ENCODE results near the gene PBOV1. TPM values are rescaled to one million over a fixed set of nuclear protein-coding genes. Genes with fewer than 3 reads are reported as not detected.

The PBOV1 gene
- total RNA-seq, result not detected
- long read RNA-seq, result 0 reads

DNA sequence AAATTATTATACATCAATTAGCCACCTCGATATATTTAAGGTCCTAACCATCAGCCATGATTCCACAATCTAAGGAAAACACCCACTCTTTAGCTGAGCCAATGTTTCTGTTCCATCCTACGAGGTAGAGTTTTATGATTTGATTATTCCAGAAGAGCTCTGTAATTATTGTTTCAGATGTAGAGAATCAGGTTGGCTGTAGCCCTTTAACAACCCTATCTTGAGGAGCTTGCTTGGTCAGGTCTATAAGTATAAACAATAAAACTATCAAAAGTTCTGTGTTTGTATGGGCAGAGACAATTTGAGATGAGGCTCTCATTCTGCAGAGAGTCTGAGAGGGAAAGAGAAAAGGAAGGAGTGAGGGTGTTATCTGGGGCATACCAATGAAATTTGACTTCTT, at the start of gene PBOV1:
PBOV1 (minus strand) TSS at position 43 of the 400 bp plus-strand sequence. CDS start 96 bp downstream, outside the sequence.
- ATAC-seq (no peak), DNase-seq (ENCODE audit: missing footprints) (no peak)
- intact Hi-C loops (cut with DNase I), result no loop called here

DNA sequence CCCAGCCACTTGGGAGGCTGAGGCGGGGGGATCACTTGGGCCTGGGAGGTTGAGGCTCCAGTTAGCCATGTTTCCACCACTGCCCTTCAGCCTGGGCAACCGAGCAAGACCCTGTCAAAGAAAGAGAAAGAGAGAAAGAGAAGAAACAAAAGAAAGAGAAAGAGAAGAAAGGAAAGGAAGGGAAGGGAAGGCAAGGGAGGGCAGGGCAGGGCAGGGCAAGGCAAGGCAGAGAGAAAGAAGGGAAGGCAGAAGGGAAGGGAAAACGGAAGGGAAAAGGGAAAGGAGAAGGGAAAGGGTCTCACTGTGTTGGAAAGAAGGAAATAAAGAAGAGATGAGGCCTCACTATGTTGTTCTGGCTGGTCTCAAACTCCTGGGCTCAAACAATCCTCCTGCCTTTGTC, 47.8 kb upstream of the PBOV1 start:
- intact Hi-C loops (cut with DNase I), result no loop called here
- DNase-seq (ENCODE audit: missing footprints) (no peak), ATAC-seq (no peak)

DNA sequence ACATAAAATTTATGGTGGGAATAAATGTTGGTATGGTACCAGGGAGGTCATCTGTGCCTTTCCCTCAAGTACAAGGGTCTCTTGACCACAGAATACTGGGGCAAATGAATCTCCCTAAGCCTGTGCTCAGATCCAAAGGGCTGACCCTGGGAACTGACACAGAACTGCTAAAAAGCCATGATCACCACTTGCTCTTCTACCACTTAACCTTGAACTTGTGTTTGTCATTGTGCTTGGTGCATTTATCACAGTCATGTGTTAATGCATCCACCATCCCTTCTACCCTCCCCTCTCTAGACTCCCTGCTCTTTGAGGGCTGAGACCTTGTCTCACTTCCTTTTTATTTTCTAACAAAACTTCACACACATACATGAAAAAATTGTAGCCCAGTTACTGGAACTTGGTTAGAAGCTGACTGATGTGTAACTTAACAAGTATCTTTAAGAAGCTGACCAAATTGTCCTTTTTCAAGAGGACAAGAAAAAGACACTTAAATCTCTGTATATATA, 46.1 kb upstream of the PBOV1 start:
- DNase-seq (ENCODE audit: missing footprints) (no peak), ATAC-seq (no peak)
- intact Hi-C loops (cut with DNase I), result no loop called here

DNA sequence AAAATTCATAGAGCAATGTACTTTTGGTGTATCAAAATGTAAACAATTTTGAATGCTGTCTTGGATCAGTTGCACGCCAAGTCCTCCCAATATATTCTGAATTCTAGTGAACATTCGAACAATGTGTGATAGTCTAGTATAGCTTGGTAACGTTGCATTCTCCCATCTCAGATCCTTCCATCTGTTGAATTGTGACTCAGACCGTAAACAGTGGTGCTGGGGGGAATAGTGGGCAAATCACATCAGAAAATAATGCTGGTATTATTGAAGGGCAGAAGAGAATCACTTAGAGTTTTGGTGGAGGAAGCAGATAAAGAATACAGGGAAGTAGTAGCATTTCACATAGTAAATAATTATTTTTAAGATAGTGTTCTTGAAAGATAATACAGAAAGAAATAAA, 45.7 kb upstream of the PBOV1 start:
- no peak for ATAC-seq
- intact Hi-C loops (cut with DNase I), result no loop called here
- DNase-seq (ENCODE audit: missing footprints), result no peak

DNA sequence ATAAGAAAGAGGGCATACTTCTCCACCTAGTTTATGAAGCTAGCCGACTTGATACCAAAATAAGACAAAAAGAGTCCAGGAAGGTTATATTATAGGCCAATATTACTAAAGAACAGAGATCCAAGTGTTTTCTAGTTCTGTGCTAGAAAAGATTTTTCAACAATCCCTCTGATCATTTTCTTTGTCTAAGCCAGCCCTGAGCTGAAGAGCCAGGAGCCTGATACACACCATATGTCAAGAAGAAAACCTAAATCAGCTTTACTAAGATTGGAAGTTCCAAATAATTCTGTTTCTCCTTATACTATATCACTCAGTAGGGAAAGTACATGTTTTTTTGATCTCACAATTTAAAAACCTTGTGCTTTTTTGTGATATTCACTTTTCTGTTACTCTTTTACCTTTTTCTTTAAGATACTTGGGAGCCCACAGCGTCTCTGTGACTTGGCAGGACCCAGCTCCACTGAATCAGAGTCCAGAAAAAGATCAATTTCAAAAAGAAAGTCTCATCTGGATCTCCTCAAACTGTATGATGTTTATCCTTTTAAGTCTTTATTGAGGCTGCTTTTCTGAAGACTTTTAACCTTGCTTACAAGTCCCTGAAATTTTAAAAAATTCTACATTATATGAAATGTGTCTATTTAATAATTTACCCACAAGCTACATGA, 43.0 kb upstream of the PBOV1 start:
- DNase-seq (ENCODE audit: missing footprints) (no peak), ATAC-seq (no peak)
- intact Hi-C loops (cut with DNase I), result no loop called here

DNA sequence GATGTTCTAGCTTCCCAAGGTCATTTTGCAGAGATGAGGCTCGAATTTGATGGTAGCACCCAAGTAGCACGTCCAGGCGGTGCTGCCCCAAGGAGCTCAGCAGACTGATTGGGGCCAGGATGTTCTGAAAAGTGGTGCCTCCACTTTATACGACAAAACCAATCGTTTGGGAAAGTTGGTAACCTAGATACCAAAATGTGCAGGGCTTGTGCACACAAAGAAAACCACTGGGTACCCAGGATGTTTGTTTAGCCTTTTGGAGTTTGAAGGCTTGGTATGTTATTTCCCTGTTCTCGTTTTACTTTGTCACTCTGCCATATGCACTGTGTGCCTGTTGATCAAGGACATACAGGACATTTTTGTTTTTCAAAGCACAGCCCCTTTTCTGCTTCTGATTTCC, 40.7 kb upstream of the PBOV1 start:
- ATAC-seq, result no peak
- DNase-seq (ENCODE audit: missing footprints), result no peak
- intact Hi-C loops (cut with DNase I), result no loop called here

DNA sequence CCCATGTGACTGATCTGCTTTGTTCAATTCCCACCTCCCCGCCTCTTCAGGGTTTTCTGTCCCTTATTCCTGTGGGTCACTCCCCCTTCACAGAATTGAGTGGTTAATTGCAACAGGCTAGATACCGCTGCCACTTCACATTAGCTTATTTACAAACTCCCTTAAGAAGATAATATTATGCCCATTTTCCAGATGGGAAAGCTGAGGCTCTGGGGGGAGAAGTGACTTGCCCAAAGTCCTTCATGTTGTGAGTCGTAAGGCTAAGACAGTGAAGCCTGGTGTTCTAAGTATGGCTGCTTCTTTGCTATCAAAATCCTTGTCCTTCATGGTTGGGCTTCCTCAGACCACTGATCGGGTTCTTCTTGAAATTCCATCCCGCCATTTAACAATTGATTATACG, 39.9 kb upstream of the PBOV1 start:
- ATAC-seq, result no peak
- intact Hi-C loops (cut with DNase I), result no loop called here
- no peak for DNase-seq (ENCODE audit: missing footprints)

DNA sequence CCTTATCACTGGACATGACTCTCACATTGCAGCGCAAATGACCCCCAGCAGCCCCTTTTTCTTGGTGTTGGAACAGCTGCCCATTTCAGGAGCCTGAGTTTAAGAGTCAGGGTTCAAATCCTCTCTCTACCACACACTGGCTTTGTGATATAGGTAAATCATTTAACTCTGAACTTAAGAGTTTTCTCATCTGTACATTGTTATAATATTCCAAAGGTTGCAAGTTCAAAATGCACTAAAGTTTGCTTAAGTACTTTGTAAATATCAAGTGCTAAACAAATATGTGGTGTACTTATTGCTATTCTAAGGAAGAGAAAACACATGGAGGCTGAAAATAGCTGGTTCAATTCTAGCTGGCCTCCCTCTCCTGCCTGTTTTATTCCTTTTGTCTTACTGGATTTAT, 39.3 kb upstream of the PBOV1 start:
- intact Hi-C loops (cut with DNase I), result no loop called here

DNA sequence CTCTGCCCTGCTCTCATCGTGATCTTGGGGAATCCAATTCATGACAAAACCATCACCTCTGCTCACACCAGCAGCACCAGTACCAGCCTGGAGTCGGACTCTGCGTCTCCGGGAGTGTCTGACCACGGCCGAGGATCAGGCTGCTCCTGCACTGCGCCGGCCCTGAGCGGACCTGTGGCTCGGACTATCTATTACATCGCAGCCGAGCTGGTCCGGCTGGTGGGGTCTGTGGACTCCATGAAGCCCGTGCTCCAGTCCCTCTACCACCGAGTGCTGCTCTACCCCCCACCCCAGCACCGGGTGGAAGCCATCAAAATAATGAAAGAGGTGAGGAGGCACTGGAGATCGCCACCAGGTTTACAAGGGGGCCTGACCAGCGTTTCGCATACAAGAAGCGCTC, 37.2 kb upstream of the PBOV1 start:
- DNase-seq (ENCODE audit: missing footprints) (no peak), ATAC-seq (no peak)
- intact Hi-C loops (cut with DNase I), result no loop called here

More for the DNA sequence above, 39.3 kb upstream of the PBOV1 start:
- ATAC-seq (no peak), DNase-seq (ENCODE audit: missing footprints) (no peak)

DNA sequence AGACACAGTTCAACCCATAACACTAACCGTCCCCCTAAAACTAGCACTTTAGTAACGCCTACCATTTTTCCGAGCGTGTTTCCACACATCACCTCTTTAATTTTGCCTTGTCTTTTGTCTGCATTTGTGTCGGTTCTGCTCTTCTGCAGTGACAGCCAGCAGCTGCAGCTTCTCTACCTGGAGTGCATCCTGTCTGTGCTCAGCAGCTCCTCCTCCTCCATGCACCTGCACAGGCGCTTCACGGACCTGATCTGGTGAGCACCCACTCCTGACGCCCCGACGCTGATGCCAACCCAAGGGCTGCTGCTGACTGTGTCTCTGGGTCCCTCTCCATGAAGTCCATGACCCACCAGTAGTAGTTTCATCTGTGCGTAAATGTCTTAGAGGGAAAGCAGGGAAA, 35.4 kb upstream of the PBOV1 start:
- DNase-seq (ENCODE audit: missing footprints), result no peak
- no peak for ATAC-seq
- intact Hi-C loops (cut with DNase I), result no loop called here

DNA sequence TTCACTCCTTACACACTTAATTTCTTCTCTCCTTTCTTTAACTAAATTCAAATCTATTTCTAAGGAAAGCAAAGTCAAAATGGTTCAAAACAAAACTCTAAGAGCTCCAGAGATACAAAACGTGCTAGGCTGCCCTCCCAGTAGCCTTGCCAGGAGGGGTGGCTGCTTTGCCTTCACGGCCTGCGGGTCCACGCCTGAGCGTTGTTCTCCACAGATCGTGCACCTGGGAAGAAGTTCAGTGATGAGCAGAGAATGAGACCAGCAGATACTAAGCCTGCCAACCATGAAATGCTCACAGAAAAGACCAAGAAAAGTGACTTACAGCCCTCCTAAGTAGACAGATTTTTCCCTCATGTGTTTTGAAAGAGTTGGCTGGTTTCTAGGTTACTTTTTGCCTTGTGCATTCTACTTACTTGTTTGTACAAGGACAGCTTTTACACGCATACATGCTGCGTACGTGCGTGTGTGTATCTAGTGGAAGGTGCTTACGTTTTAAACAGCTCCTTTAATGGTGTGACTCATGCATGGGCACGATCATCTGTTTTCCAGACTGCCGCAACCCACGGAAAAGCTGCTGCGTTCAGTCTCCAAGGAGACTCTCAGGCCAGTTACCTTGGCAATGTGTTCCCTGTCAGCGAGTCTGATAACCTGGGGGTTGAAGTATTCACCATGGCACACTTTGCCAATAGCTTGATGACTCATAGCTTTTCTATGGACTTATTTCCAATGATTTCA, 32.4 kb upstream of the PBOV1 start:
- intact Hi-C loops (cut with DNase I), result no loop called here
- ATAC-seq, result peak; percentile 65
- DNase-seq (ENCODE audit: missing footprints), result no peak

DNA sequence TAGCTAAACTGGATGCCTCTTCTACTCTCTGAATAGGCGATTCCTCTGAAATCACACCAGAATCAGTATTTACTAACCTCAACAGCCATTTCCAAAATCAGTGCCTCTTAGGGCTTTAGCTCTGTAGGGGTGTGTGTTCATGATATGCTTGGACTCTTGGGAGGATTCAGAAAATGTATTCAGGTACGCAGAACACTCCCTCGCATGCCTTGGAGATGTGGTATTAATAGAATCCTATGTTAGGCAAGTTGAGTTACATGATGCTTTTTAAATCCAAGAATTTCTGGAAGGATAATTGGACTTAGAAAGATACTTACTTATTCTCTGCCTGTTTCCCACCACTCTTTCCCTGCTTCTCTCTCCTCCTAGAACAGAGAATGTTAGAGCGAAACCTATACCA, 31.8 kb upstream of the PBOV1 start:
- intact Hi-C loops (cut with DNase I), result no loop called here
- no peak for ATAC-seq

DNA sequence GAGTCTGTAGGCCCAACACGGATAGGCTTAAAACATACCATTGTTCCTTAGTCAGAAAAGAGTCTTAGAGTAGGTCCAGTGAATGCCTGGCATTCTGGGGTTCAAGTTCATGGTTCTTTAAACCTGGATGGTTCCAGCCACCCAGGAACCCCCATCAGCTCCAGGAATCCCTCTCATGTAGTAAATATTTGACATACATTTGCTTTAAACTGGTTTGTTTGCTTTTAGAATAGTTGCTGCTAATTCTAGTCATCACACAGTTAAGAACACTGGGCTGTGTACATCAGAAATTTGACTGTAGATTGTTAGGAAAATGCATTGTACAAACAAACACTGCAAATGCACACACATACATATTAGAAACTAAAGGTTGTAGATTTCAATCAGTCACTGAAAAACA, 30.6 kb upstream of the PBOV1 start:
- no peak for ATAC-seq
- intact Hi-C loops (cut with DNase I), result no loop called here
- no peak for DNase-seq (ENCODE audit: missing footprints)

More for the DNA sequence above, 31.8 kb upstream of the PBOV1 start:
- no peak for DNase-seq (ENCODE audit: missing footprints)

DNA sequence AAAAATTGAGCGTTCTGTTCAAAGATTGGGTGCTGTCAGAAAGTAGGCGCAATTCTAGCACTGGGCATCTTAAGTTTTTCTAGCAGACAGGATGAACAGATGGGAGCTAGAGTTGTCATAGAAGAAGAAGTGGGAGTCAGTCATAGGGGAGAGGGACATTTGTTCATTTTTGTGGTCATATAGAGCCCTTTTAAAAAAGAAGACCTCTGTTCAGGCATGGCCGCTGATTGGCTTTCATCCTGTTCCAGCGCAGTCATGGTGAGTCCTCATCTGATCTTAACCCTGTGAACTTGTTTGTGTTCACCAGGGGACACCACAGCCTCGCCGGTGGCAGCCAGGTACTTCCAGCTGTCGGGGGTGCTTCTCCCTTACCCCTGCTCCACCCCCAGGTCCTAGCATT, 29.7 kb upstream of the PBOV1 start:
- intact Hi-C loops (cut with DNase I), result no loop called here
- ATAC-seq, result no peak
- no peak for DNase-seq (ENCODE audit: missing footprints)

DNA sequence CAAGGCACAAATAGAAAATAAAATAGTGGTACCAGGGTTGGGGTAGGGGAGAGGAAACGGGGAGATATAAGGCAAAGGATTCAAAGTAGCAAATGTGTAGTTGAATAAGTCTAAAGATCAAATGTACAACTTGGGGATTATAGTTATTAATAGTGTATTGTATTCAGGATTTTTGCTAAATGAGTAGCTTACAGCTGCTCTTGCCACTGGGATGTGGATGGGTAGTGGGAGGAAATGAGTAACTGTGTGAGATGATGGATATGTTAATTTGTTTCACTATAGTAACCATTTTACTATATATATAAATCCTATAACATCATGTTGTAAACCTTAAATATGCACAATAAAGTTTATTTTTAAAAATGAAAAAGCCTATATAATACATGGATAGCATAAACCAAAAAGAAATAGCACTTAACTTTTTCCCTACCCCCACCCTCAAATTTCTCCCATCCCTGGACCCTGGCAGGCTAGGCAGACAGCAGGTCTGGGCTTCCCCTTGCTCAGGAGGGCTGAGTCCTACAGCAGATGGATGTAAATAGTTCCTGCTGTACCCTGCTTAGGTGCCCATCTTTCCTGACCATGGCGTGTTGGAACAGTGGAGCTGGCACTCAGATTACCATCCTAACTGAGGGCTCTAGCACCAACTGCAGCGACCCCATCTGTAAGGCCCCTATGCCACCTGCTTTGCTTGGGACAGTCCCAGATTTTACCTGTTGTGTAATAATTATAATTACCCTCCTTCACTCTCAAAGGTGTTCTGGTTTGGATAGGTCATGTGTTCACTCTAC, 28.6 kb upstream of the PBOV1 start:
- intact Hi-C loops (cut with DNase I), result no loop called here
- ATAC-seq (no peak), DNase-seq (ENCODE audit: missing footprints) (no peak)

DNA sequence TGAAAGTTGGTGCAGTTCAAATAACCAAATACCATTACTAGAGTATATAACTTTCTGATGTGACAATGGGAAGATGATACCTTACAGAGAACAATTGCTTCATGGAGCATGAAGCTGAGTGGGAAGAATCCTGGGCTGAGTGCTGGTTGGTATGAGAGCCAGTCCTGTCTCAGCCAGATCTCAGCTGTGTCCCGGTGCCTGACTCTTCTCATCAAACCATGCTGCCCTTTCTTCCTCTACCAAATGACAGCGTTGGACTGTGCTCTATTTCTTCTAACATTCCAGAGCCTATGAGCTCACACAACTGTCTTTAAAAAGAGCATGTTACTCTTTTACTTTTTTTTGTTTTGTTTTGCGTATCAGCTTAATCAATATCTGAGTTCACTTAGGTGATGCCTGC, 27.5 kb upstream of the PBOV1 start:
- ATAC-seq, result no peak
- intact Hi-C loops (cut with DNase I), result no loop called here
- no peak for DNase-seq (ENCODE audit: missing footprints)

DNA sequence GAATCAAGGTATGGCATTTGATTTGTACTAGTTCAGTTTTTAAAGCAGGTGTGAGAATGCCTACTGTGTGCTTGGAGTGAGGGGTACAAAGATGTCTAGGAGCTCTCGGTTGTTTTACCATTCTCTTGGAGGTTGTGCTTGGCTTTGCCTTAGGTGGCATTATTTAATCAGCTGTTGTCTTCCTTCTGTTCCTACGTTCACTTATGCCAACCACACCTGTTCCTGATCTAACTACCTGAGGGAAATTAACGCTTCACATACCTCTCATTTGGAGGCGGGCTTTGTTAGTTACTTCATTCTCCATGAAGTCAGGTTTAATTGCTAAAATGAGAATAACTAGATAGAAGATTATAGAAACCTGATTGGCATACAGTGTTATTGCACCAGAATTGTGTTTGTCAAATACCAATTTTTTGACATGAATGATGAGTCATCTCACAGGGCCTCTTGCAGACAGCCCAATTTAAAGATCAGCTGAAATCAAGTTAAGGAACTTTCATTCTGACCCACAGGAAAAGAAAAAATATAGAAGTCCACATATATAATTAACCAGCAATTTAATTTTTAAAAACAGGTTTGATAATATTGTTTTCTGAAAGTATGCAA, 24.8 kb upstream of the PBOV1 start:
- no peak for ATAC-seq

DNA sequence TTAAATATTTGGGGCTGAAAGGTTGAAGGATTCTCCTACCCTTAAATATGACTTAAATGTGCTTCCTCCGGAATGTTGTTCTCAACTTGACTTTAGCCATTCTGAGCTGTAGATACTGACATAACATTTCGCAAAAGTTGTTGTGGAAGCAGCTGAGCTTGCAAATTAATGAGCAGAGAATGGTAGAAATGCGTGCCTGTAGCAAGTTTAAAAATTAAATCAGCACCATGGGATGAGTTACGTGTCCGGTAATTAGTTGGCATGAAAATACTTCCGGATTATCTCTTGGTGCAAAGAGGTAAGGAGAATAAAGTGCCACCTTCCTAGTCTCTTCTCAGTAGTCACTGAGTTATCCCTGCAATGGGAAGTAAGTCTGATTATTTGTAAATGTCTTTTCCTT, 23.6 kb upstream of the PBOV1 start:
- intact Hi-C loops (cut with DNase I), result no loop called here
- DNase-seq (ENCODE audit: missing footprints) (no peak), ATAC-seq (no peak)

More for the DNA sequence above, 24.8 kb upstream of the PBOV1 start:
- intact Hi-C loops (cut with DNase I), result no loop called here
- no peak for DNase-seq (ENCODE audit: missing footprints)

DNA sequence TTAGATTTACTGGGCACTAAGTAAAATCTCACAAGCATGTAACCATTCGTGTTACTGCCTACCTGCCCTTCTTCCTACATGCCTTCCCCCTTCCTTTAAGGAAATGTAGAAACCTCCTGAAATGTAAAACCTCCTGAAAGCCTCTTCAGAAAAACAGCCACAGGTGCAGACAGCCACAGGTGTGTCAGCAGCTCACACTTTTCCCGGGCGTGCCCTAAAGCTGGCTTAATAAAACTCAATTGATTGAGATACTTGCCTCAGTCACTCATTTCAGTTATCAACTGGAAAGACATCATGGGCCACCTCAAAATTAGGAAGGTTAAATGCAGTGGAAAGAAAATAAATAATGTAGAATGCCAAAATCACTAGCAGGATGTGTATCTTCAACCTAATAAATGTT, 23.1 kb upstream of the PBOV1 start:
- ATAC-seq, result no peak
- DNase-seq (ENCODE audit: missing footprints), result no peak
- intact Hi-C loops (cut with DNase I), result no loop called here

Data from Right ventricle myocardium inferior (tissue), 1 donor.